GM10847 (cell line): ENCODE measurements around the gene TMEM62.

Experiments
- POLR2A ChIP-seq: IDR thresholded peaks from 2 replicates; pipeline ENCODE4 v1.6.1; 2011; ENCODE audit not compliant: insufficient read length; ENCODE audit errors: extremely low read depth

Gene TMEM62

GRCh38 chr15:43105778-43106485 is 27.5 kb upstream of the TMEM62 start, which contains the start of gene UBR1:
UBR1 (minus strand) TSS chr15:43106038; CDS start chr15:43106022, 16 bp downstream.
- peak; percentile 75 for TF ChIP-seq POLR2A

GRCh38 chr15:43106486-43106829 is 26.9 kb upstream of the TMEM62 start:
- no peak for TF ChIP-seq POLR2A

GRCh38 chr15:43107751-43108150 is 25.6 kb upstream of the TMEM62 start:
- TF ChIP-seq POLR2A, result no peak

- TF ChIP-seq POLR2A, result no peak
These were observed 22.0 kb upstream of the TMEM62 start for GRCh38 chr15:43111354-43111753.

GRCh38 chr15:43118286-43118685 is 15.1 kb upstream of the TMEM62 start:
- TF ChIP-seq POLR2A, result no peak

GRCh38 chr15:43118829-43119228 is 14.6 kb upstream of the TMEM62 start:
- no peak for TF ChIP-seq POLR2A

- TF ChIP-seq POLR2A, result no peak
These were observed 11.5 kb upstream of the TMEM62 start for GRCh38 chr15:43121863-43122262.

GRCh38 chr15:43125100-43125661 is 8.2 kb upstream of the TMEM62 start:
- TF ChIP-seq POLR2A, result no peak

GRCh38 chr15:43126356-43126755 is 7.0 kb upstream of the TMEM62 start:
- TF ChIP-seq POLR2A, result no peak

- no peak for TF ChIP-seq POLR2A
These were observed 5.6 kb upstream of the TMEM62 start for GRCh38 chr15:43127752-43128151.

GRCh38 chr15:43128980-43129335 is 4.4 kb upstream of the TMEM62 start:
- TF ChIP-seq POLR2A, result no peak

- TF ChIP-seq POLR2A, result no peak
These were observed 456 bp upstream of the TMEM62 start for GRCh38 chr15:43132830-43133429.

- no peak for TF ChIP-seq POLR2A
These were observed 810 bp downstream of the TMEM62 start for GRCh38 chr15:43134157-43134635.

GRCh38 chr15:43135351-43135750 is 2.0 kb downstream of the TMEM62 start:
- no peak for TF ChIP-seq POLR2A

- TF ChIP-seq POLR2A, result no peak
These were observed 10.0 kb downstream of the TMEM62 start for GRCh38 chr15:43143203-43143941.

GRCh38 chr15:43144512-43144911 is 11.1 kb downstream of the TMEM62 start:
- no peak for TF ChIP-seq POLR2A
